Measurements from ENCODE around the gene KCNK1.
"Not testable (repeated sequence)": the region's sequence is repeated elsewhere in the genome, so short reads cannot be mapped to it uniquely, and the experiment has no call there.

Gene KCNK1

DNA sequence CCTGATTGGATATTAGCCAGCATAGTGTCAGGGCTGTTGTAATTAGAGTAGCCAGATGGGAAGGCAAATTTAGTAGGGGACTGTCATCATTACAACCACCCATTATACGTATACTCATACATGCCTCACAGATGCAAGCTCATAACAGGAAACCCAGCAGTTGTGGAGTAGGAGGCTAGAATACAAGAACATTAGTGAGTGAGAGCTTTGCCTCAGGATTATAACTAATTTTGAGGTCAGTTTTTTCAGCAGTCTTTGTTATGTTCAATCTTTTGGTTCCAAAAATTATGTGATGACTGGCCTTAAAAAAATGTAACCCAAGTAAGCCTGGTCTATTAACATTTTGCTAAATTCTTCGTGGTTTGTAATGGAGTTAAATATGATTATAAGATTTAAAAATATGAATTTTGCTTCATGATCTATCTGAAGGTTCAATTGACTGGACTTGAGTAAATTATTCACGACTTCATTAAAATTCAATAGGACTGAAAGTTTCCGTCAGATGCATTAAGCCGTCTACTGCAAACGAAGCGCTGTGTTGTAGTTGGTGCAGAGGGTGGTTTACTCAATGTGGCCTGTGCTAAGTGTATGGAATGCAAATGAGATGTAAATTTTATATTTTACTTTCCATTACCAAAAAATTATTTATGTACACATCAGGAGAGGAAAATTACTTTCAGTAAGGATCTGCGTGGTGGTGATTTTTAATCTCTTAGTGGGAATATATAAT is 48.8 kb downstream of the KCNK1 start:
- Mint-ChIP-seq H3K4me3 (no peak overlapping the region), H3K9me3 (no peaks in the 10 kb centered on the region), H3K27me3 (no peaks in the 10 kb centered on the region), H3K36me3 (ENCODE audit: low read depth) (no peaks in the 10 kb centered on the region), H3K27ac (no peak overlapping the region), H3K4me1 (ENCODE audit: low read depth) (no peaks in the 10 kb centered on the region)
- no peak for DNase-seq

DNA sequence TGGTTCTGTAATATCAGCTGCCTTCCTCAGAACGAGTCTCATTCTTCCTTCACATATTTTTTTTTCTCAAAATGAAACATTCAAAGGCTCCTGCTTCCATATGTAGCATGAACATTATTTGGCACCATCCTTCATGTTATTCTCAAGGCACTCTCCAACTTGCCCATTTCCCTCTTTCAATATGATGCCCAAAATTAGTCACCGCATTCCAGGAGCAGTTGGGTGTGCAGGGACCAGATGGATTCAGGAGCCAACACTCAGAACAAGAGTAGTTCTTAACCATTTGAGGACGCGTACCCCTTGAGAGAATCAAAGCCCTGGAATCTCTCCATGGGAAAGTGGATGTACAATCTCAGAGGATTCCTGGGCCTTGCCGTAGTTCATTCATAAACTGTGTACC is 50.3 kb downstream of the KCNK1 start:
- Mint-ChIP-seq H3K4me3 (no peak overlapping the region), H3K4me1 (ENCODE audit: low read depth) (peaks cover 2% of the 10 kb centered on the region), H3K36me3 (ENCODE audit: low read depth) (no peaks in the 10 kb centered on the region), H3K9me3 (no peaks in the 10 kb centered on the region), H3K27ac (no peak overlapping the region), H3K27me3 (no peaks in the 10 kb centered on the region)
- DNase-seq, result no peak

DNA sequence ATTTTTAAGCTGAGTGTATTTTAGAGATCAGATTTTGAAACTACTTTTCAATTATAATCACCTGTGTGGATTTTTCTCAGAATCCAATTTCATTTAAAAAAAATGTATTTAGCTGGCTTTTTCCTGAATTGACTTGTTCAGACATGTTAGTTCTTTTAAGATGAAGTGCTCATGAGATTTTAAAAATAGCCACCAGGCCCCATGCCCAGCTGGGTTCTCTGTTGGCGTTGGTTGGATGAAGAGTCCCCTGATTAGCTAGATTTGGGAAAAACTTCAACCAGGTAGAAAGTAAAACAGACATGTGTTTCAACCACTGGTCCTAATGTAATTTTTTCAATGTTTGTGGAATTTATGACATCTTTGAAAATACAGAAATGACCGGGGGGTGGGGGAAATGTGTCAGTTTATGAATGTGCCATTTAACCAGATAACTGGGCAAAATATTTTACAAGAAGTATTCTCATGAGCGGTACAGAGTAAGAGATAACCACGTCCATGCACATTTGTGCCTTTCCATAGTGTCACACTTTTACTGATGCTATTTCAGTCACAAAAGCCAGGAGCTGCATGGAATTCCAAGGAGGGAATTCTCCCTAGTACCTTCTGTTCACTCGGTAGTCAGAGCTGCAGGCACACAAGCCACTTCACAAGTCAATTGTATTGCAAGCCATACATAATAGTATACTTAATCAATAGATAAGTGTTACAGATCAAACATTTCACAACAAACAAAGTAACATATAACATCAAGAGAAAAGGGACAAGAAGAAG is 51.1 kb downstream of the KCNK1 start:
- Mint-ChIP-seq H3K4me1 (ENCODE audit: low read depth) (peaks cover 2% of the 10 kb centered on the region), H3K36me3 (ENCODE audit: low read depth) (no peaks in the 10 kb centered on the region), H3K27me3 (no peaks in the 10 kb centered on the region), H3K4me3 (no peak overlapping the region), H3K27ac (no peak overlapping the region), H3K9me3 (no peaks in the 10 kb centered on the region)
- DNase-seq, result no peak

DNA sequence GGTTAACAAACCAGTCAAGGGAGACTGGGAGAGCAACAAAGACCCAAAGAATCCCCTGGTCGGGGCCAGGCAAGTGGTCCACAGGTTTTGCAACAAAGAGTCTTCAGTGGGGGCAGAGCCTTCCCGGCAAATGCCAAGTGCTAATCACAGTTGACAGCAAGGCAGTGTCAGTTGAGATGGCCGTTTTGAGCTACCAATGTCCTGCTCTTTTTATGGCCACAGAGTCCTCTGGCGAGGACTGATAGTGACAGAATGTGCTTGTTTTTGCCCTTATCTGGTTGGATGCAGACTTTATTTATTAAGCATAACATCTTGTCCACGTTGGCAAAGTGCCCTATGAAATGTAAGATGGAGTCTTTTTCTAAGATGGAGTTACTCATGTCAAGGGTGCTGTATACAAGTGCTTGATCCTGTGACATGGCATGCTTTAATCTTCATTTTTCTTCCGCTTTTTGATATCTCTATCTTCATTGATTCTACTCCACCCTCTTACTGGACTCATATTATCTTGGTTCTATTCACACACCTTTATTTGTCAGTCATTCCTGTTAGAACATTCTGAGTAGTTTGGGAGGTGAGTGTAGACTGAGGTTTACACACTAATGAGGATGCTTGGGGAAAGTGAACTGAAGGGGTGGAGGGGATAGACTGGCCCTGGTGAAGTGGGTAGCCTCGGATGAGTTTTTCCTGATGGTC is 51.8 kb downstream of the KCNK1 start:
- Mint-ChIP-seq H3K9me3 (peaks cover 2% of the 10 kb centered on the region), H3K36me3 (ENCODE audit: low read depth) (no peaks in the 10 kb centered on the region), H3K4me3 (no peak overlapping the region), H3K4me1 (ENCODE audit: low read depth) (peaks cover 2% of the 10 kb centered on the region), H3K27ac (no peak overlapping the region), H3K27me3 (peaks cover 4% of the 10 kb centered on the region)
- DNase-seq, result no peak

DNA sequence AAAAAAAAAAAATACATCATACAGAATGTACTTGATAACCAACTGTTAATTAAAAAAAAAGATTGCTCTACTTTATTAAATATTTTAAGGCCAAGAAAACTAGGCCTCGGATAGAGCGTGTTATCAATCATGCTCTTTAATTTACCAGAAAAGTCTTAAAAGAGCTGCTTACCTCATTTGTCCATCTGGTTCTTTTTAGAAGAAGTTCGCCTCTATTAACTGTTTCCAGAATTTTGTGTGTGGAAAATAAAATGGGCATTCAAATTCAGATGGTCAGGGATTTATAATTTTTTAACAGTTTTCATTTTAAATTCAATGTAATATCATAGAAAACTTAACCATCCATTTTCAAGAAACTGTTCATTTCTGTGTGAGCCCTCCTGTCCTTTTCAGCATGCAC is 53.8 kb downstream of the KCNK1 start:
- Mint-ChIP-seq H3K9me3 (peaks cover 2% of the 10 kb centered on the region), H3K4me3 (no peak overlapping the region), H3K36me3 (ENCODE audit: low read depth) (no peaks in the 10 kb centered on the region), H3K27ac (no peak overlapping the region), H3K4me1 (ENCODE audit: low read depth) (peaks cover 2% of the 10 kb centered on the region), H3K27me3 (peaks cover 12% of the 10 kb centered on the region)
- DNase-seq, result no peak

DNA sequence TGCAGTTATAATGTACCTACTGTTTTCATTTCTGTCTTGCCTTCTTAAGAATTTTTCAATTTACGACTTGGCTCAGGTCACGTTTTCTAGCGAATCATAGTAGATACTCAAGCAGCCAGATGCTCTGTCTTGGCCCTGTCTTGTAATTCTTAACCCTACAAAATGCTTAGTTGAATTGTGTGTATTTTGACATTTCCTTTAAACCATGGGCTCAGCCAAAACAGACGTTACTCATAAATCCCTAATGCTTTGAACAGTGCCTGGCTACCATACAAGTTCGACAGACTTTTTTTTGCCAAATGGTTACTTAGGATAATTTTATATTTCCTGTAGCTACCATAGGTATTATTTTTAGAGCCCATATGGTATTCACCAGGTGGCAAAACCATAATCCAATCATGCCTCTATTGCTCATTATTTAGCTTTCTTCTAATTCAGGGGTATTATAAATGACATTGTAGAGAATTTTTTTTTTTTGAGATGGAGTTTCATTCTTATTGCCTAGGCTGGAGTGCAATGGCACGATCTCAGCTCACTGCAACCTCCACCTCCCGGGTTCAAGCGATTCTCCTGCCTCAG is 54.3 kb downstream of the KCNK1 start:
- Mint-ChIP-seq H3K36me3 (ENCODE audit: low read depth) (no peaks in the 10 kb centered on the region), H3K4me3 (no peak overlapping the region), H3K9me3 (peaks cover 2% of the 10 kb centered on the region), H3K27ac (no peak overlapping the region), H3K4me1 (ENCODE audit: low read depth) (peaks cover 2% of the 10 kb centered on the region), H3K27me3 (peaks cover 17% of the 10 kb centered on the region)
- DNase-seq, result no peak

DNA sequence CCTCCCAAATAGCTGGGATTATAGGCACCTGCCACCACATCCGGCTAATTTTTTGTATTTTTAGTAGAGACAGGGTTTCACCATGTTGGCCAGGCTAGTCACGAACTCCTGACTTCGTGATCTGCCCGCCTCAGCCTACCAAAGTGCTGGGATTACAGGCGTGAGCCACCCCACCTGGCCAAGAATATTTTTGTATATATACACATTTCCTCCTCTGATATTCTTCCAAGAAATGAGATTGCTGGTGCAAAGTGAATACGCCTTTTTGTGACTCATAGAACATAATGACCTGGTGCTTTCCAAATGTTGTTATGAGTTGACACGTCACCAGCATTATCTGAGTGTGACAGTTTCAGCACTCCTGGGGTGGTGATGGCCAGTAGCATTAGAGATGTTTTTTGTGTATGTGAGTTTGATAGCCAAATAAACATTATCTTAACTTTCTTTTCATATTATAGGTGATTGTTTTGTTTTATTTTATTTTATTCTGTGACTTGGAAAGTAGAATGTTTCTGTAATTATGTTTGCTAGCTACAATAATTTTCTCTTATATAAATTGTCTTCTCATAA is 54.9 kb downstream of the KCNK1 start:
- Mint-ChIP-seq H3K27ac (no peak overlapping the region), H3K27me3 (peaks cover 22% of the 10 kb centered on the region), H3K36me3 (ENCODE audit: low read depth) (no peaks in the 10 kb centered on the region), H3K4me3 (no peak overlapping the region), H3K4me1 (ENCODE audit: low read depth) (peaks cover 2% of the 10 kb centered on the region), H3K9me3 (peaks cover 2% of the 10 kb centered on the region)
- DNase-seq, result no peak

DNA sequence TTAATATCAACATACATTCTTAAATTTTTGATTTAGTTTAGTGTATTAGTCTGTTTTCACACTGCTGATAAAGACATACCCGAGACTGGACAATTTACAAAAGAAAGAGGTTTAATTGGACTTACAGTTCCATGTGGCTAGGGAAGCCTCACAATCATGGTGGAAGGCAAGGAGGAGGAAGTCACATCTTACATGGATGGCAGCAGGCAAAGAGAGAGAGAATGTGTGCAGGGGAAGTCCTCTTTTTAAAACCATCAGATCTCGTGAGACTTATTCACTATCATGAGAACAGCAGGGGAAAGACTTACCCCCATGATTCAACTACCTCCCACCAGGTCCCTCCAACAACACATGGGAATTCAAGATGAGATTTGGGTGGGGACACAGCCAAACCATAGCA is 56.5 kb downstream of the KCNK1 start:
- not testable (repeated sequence) for H3K9me3 Mint-ChIP-seq; H3K4me3 Mint-ChIP-seq; H3K4me1 Mint-ChIP-seq (ENCODE audit: low read depth); DNase-seq; H3K36me3 Mint-ChIP-seq (ENCODE audit: low read depth); H3K27ac Mint-ChIP-seq
- peaks cover 26% of the 10 kb centered on the region for H3K27me3 Mint-ChIP-seq

DNA sequence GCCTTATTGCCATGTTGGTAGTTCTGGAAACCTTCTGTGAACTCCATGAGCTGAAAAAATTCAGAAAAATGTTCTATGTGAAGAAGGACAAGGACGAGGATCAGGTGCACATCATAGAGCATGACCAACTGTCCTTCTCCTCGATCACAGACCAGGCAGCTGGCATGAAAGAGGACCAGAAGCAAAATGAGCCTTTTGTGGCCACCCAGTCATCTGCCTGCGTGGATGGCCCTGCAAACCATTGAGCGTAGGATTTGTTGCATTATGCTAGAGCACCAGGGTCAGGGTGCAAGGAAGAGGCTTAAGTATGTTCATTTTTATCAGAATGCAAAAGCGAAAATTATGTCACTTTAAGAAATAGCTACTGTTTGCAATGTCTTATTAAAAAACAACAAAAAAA is 57.4 kb downstream of the KCNK1 start:
- peaks cover 2% of the 10 kb centered on the region for H3K9me3 Mint-ChIP-seq
- DNase-seq, result no peak
- no peak overlapping the region for H3K27ac Mint-ChIP-seq
- no peak overlapping the region for H3K4me3 Mint-ChIP-seq
- peaks cover 30% of the 10 kb centered on the region for H3K27me3 Mint-ChIP-seq
- H3K36me3 Mint-ChIP-seq (ENCODE audit: low read depth), result no peaks in the 10 kb centered on the region
- peaks cover 2% of the 10 kb centered on the region for H3K4me1 Mint-ChIP-seq (ENCODE audit: low read depth)

DNA sequence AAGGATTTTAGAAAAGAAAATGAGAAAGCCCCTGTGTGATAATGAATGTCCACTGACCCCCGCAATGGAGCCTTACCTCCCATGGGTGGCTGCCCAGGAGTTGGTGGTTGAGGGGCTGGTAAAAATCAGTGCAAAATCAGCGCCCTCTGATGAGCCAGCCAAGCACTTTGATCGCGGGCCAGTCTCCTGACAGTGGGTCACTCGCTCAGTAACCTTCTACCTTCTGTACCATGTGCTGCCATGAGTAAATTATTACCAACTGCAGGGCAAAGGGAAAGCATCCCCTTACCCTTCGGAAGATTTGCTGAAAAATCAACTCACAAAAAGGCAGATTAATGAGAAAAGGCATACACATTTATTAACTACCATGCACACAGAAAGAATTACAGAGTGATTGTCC is 58.8 kb downstream of the KCNK1 start:
- H3K4me3 Mint-ChIP-seq, result no peak overlapping the region

DNA sequence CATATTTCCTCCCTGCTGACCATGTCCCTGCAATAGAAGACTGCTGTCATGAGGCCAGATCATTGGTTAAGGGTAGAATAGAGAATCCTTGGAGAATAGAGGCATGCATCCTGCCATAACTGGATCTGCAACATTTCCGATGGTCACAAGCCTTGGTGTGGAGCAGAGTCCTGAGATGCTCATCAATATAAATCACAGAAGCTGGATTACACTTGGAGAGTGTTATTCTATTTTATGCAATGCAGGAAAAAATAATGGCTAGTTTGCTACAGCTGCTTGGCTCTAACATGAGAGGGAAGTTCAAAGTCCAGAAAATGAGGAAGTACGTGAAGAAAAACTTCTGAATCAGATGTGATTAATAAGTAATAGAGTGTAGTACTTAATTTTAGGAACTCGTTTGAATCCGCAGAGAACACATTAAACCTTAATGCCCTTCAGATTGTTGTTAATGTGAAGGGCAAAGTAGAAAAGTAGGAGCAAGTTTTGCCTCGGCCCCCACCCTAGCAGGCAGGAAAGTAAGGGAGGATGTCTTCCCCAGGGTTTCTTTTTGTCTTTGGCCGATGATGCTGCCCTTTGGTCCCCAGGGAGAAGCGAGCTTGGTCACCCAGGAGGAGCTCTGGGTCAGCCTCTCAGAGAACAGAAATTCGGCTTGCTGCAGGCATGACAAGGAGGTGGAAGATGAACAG is 59.5 kb downstream of the KCNK1 start:
- H3K4me3 Mint-ChIP-seq, result no peak overlapping the region
- no peak overlapping the region for H3K27ac Mint-ChIP-seq
- peaks cover 2% of the 10 kb centered on the region for H3K4me1 Mint-ChIP-seq (ENCODE audit: low read depth)
- no peaks in the 10 kb centered on the region for H3K36me3 Mint-ChIP-seq (ENCODE audit: low read depth)
- peaks cover 2% of the 10 kb centered on the region for H3K9me3 Mint-ChIP-seq
- peaks cover 30% of the 10 kb centered on the region for H3K27me3 Mint-ChIP-seq
- DNase-seq, result no peak

More for the DNA sequence above, 58.8 kb downstream of the KCNK1 start:
- H3K9me3 Mint-ChIP-seq, result peaks cover 2% of the 10 kb centered on the region
- no peak for DNase-seq
- H3K27ac Mint-ChIP-seq, result no peak overlapping the region
- no peaks in the 10 kb centered on the region for H3K36me3 Mint-ChIP-seq (ENCODE audit: low read depth)
- H3K4me1 Mint-ChIP-seq (ENCODE audit: low read depth), result peaks cover 2% of the 10 kb centered on the region
- H3K27me3 Mint-ChIP-seq, result peaks cover 30% of the 10 kb centered on the region

DNA sequence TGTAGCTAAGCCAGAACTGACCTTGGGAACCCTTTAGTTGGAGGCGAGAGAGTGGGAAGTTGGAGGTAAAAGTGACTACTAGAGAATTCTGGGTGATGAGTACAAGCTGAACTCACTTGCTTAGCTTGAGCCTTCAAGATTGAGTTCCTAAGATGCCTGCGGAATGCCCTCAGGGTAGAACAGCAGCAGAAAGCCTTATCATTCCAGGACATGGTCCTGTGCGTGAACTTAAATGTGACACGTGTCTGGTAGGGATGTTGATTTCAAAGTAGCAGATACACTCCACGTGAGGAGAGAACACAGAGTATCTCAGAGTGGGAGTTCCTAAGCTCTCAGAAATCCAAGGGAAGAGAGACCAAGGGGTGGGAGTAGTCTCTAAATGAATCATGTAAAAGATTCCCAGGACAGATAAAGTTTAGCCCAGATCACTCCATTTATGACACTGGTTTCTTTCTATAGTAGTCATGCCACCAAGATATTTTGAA is 60.1 kb downstream of the KCNK1 start:
- DNase-seq, result no peak
- Mint-ChIP-seq H3K27me3 (peaks cover 30% of the 10 kb centered on the region), H3K36me3 (ENCODE audit: low read depth) (no peaks in the 10 kb centered on the region), H3K27ac (no peak overlapping the region), H3K4me1 (ENCODE audit: low read depth) (no peaks in the 10 kb centered on the region), H3K4me3 (no peak overlapping the region), H3K9me3 (peaks cover 2% of the 10 kb centered on the region)

DNA sequence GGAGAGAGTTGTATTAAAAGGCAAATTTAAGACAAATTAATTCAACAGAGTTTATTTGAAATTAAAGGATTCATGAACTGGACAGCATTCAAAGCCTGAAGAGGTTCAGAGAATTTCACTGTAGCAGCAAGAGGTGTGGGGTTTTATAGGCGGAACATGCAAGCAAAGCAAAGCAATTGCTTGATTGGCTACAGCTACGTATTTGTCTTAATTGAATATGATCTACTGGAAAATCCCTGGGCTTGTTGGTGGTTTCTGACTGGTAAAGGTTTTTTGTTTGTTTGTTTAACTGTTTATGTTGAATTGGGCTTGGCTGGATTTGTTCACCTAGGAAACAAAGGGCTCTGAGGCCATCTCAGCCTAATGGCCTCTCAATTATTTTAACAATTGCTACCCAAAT is 61.5 kb downstream of the KCNK1 start:
- H3K4me3 Mint-ChIP-seq, result no peak overlapping the region
- no peaks in the 10 kb centered on the region for H3K9me3 Mint-ChIP-seq
- H3K4me1 Mint-ChIP-seq (ENCODE audit: low read depth), result no peaks in the 10 kb centered on the region
- H3K36me3 Mint-ChIP-seq (ENCODE audit: low read depth), result no peaks in the 10 kb centered on the region
- H3K27me3 Mint-ChIP-seq, result peaks cover 28% of the 10 kb centered on the region
- no peak for DNase-seq
- H3K27ac Mint-ChIP-seq, result no peak overlapping the region

DNA sequence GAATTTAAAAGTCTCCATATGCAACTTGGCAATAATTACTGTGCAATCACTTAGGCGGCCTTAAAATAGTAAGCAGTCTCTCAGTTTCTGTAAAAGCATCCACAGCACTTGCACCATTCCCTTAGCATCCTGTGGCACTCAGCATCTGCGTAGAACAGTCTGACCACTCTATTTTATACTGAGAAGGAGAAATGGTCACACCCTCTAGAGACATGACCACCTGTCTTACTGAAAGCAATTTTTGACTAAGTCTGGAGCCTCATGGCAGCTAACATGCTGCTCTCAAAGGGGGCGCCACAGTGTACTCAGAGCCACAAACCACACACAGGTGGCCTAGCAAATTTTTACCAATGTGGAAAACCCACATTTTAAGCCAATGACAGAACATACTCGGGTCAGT is 62.0 kb downstream of the KCNK1 start:
- Mint-ChIP-seq H3K9me3 (no peaks in the 10 kb centered on the region), H3K27ac (no peak overlapping the region), H3K4me3 (no peak overlapping the region), H3K36me3 (ENCODE audit: low read depth) (no peaks in the 10 kb centered on the region), H3K27me3 (peaks cover 25% of the 10 kb centered on the region), H3K4me1 (ENCODE audit: low read depth) (no peaks in the 10 kb centered on the region)
- DNase-seq, result no peak

Measured in activated T-cell treated with anti-CD3 and anti-CD28 coated beads, Interleukin-2, amount 50 U/mL, for 24 hours (primary cell).